ELF-1 (cell line): ENCODE data around the gene SMARCB1.
A peak's percentile ranks its signal among the peaks of the same experiment; 100 is the strongest.
"Not testable (repeated sequence)": the region's sequence is repeated elsewhere in the genome, so short reads cannot be mapped to it uniquely, and the experiment has no call there.

Experiments
- DNase-seq: peaks from one replicate; pipeline ENCODE4 v3.0.0-alpha.2; 2016; ENCODE audit warnings: low read depth, low spot score

SMARCB1 gene

GRCh38 chr22:23845265-23846080 lies 58.7 kb downstream of the SMARCB1 start:
- no peak for DNase-seq

GRCh38 chr22:23846081-23846469 lies 59.3 kb downstream of the SMARCB1 start:
- DNase-seq: no peak

- no peak for DNase-seq
These were observed 60.6 kb downstream of the SMARCB1 start for GRCh38 chr22:23847310-23847920.

- DNase-seq: peak; percentile 55
These were observed 61.5 kb downstream of the SMARCB1 start for GRCh38 chr22:23847991-23848864.

GRCh38 chr22:23849009-23850006 lies 62.5 kb downstream of the SMARCB1 start:
- DNase-seq: peak; percentile 97

GRCh38 chr22:23850136-23850611 lies 63.4 kb downstream of the SMARCB1 start:
- DNase-seq: no peak

- DNase-seq: peak; percentile 81
These were observed 70.2 kb downstream of the SMARCB1 start for GRCh38 chr22:23856721-23857605.

GRCh38 chr22:23857606-23858483 lies 71.1 kb downstream of the SMARCB1 start, which contains the start of gene SLC2A11:
TSS of gene SLC2A11 (plus strand) at chr22:23857875. CDS start at chr22:23858000, 125 bp downstream.
- DNase-seq: peak; percentile 98

GRCh38 chr22:23858484-23858815 lies 71.7 kb downstream of the SMARCB1 start:
- no peak for DNase-seq

GRCh38 chr22:23859201-23859600 lies 72.4 kb downstream of the SMARCB1 start:
- no peak for DNase-seq

- not testable (repeated sequence) for DNase-seq
These were observed 73.4 kb downstream of the SMARCB1 start for GRCh38 chr22:23860187-23860586.

GRCh38 chr22:23862103-23862502 lies 75.3 kb downstream of the SMARCB1 start:
- peak; percentile 62 for DNase-seq

- DNase-seq: not testable (repeated sequence)
These were observed 77.9 kb downstream of the SMARCB1 start for GRCh38 chr22:23864499-23865154.

GRCh38 chr22:23868580-23868979 lies 81.8 kb downstream of the SMARCB1 start:
- DNase-seq: no peak

- DNase-seq: no peak
These were observed 88.1 kb downstream of the SMARCB1 start for GRCh38 chr22:23874871-23875270.

GRCh38 chr22:23875801-23876200 lies 89.0 kb downstream of the SMARCB1 start:
- DNase-seq: no peak

- no peak for DNase-seq
These were observed 90.8 kb downstream of the SMARCB1 start for GRCh38 chr22:23877566-23877965.

- peak; percentile 19 for DNase-seq
These were observed 91.5 kb downstream of the SMARCB1 start for GRCh38 chr22:23878219-23878618.
